Spleen (tissue), 11 donors: ENCODE measurements around the gene FRMD4A. TPM values are rescaled to one million over a fixed set of nuclear protein-coding genes. Genes with fewer than 3 reads are reported as not detected.
A peak's percentile ranks its signal among the peaks of the same experiment; 100 is the strongest.

Experiments
- DNase-seq: peaks from one replicate; pipeline ENCODE4 v3.0.0-alpha.2; 2020
- H3K27ac ChIP-seq, 8 donors: fragments of 200-600 bp; sonication (generic) in 7 of 8; 1 replicate in 4 of 8; 2 replicates in 4 of 8; pipeline versions ENCODE4 v1.5.0 to v1.8.0; 2016 to 2021; ENCODE audit warnings: inconsistent platforms in 4 of 8, mild to moderate bottlenecking in 4 of 8, moderate library complexity in 1 of 8
- H3K27me3 ChIP-seq, 7 donors: fragments of 200-600 bp; sonication (generic) in 6 of 7; replicated peaks in 1 of 7; 1 replicate in 4 of 7; 2 replicates in 3 of 7; pipeline versions ENCODE4 v1.5.0 to v1.8.0; 2016 to 2021; ENCODE audit warnings: inconsistent platforms in 3 of 7, mild to moderate bottlenecking in 1 of 7
- H3K36me3 ChIP-seq, 6 donors: fragments of 200-600 bp; sonication (generic) in 5 of 6; 1 replicate in 4 of 6; 2 replicates in 2 of 6; pipeline versions ENCODE4 v1.5.0 to v1.8.0; 2016 to 2021; ENCODE audit warnings: inconsistent platforms in 2 of 6
- H3K4me1 ChIP-seq, 6 donors: fragments of 200-600 bp; sonication (generic) in 5 of 6; 1 replicate in 3 of 6; 2 replicates in 3 of 6; pipeline versions ENCODE4 v1.5.0 to v1.8.0; 2016 to 2021; ENCODE audit warnings: inconsistent platforms in 3 of 6
- H3K4me3 ChIP-seq, 8 donors: fragments of 200-600 bp; sonication (generic) in 7 of 8; 1 replicate in 4 of 8; 2 replicates in 4 of 8; pipeline versions ENCODE4 v1.5.0 to v1.8.0; 2016 to 2021; ENCODE audit warnings: inconsistent platforms in 4 of 8, mild to moderate bottlenecking in 4 of 8, moderate library complexity in 2 of 8
- H3K9me3 ChIP-seq, 8 donors: fragments of 200-600 bp; sonication (generic) in 7 of 8; 1 replicate in 4 of 8; 2 replicates in 4 of 8; pipeline versions ENCODE4 v1.5.0 to v1.8.0; 2016 to 2021; ENCODE audit warnings: inconsistent platforms in 4 of 8
- CTCF ChIP-seq, 11 experiments: fragments of 200-600 bp in 7 of 11; fragments of 450-650 bp in 4 of 11; sonication (generic) in 4 of 11; IDR thresholded peaks in 8 of 11; conservative IDR thresholded peaks in 3 of 11; 1 replicate in 7 of 11; 2 replicates in 4 of 11; pipeline versions ENCODE4 v1.4.0 to v1.8.0; 2016 to 2021; ENCODE audit warnings: antibody characterized with exemption in 11 of 11, inconsistent platforms in 4 of 11, mild to moderate bottlenecking in 1 of 11
- POLR2A ChIP-seq, 3 donors: fragments of 450-650 bp; IDR thresholded peaks; one replicate each; pipeline ENCODE4 v1.5.1; 2017; ENCODE audit warnings: antibody characterized with exemption in 3 of 3, mild to moderate bottlenecking in 1 of 3
- POLR2AphosphoS5 ChIP-seq, 3 donors: sonication (generic); formaldehyde crosslinking; IDR thresholded peaks; one replicate each; pipeline ENCODE4 v1.5.1; 2017; ENCODE audit warnings: antibody characterized with exemption in 3 of 3
- WGBS, 5 donors: extraction: QIAGEN DNeasy Blood & Tissue Kit in 3 of 5; methylation state at CpG; one replicate each; pipeline versions ENCODE4 v1.1.5 to v1.1.7; 2013 to 2018; 5-methylcytosine and 5-hydroxymethylcytosine counted together
- intact Hi-C: fragments of 100-400 bp; cut with DNase I; formaldehyde crosslinking; loops from one replicate; pipeline ENCODE4 v1.15.0; 2023; ENCODE audit warnings: low total_unique reads
- polyA plus RNA-seq, 3 donors: library from polyadenylated mRNA; stranded (reverse); fragments of 200-250 nt; gene quantifications; one replicate each; pipeline ENCODE4 v1.2.1, GENCODE V29; 2013
- total RNA-seq, 7 donors: library from RNA; depleted of rRNA in 3 of 7; stranded (reverse); fragments of >200 nt in 3 of 7; fragmentation: NEBNext Ultra II Directional in 4 of 7; extraction: Animal tissue kit (Norgen Biotek cat#: 25700) in 4 of 7; gene quantifications; one replicate each; pipeline versions ENCODE4 v1.1.0 to v1.2.1, GENCODE V29; 2016 to 2021
- donor health status: healthy with polysubstance abuse.
- donor health status: DM: no; HTN: no; CAD: no; lungs with moderate emphysema.
- donor health status: DM: no; HTN: no; CAD: no.
- donor health status: Bipolar disorder and iron deficiency.
- donor health status: healthy.
- donor health status: DM: no; HTN: no; CAD: no.
- donor health status: DM: yes; HTN: yes; CAD: no.

The FRMD4A gene
- total and polyA plus RNA-seq, 10 donors: 9.2 to 141 (median 80.5) TPM

- no peak for DNase-seq
- H3K27me3 ChIP-seq: no peaks in the 10 kb centered on the region
- TF ChIP-seq CTCF (IDR thresholded peaks at IDR 0.05 in 8 of 11, conservative IDR thresholded peaks at IDR 0.05 in 3 of 11) (no peak), POLR2AphosphoS5 (IDR thresholded peaks at IDR 0.05) (no peak), POLR2A (IDR thresholded peaks at IDR 0.05) (no peak)
- intact Hi-C loops: no loop called here
- no peaks in the 10 kb centered on the region for H3K4me1 ChIP-seq
- no peak overlapping the region for H3K27ac ChIP-seq
- WGBS, 5 donors: 62 to 76% (median 73%) methylated on average over 5 of the region's 5 CpGs
- H3K4me3 ChIP-seq: no peak overlapping the region
- H3K9me3 ChIP-seq: no peaks in the 10 kb centered on the region
- peaks cover 0 to 100% (median 56%) of the 10 kb centered on the region in 6 donors for H3K36me3 ChIP-seq
Measured at GRCh38 chr10:13649844-13650520, 680.7 kb downstream of the FRMD4A start.

DNA sequence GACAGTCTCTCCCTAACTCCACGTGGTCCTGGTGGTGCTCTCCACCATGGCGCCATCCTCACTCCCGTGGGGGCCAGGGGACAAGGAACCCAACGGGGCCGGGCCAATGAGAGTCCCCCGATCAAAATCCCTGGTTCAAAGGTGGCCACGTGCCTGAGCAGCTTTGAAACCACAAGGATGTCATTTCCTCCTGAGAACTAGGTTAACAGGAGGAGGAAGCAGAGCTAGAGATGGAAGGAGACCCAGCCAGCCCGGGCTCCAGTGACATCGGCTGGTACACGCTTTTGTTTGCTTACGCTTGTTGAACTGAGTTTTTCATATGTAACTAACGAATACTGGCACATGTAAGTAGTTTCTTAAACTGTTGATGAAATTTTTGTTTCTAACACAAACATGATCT is 682.3 kb downstream of the FRMD4A start:
- intact Hi-C loops: no loop called here
- WGBS, 5 donors: 85 to 90% (median 88%) methylated on average over 12 of the region's 12 CpGs
- H3K4me1 ChIP-seq: no peaks in the 10 kb centered on the region
- H3K27me3 ChIP-seq: no peaks in the 10 kb centered on the region
- H3K4me3 ChIP-seq: no peak overlapping the region
- peak overlapping the region in 1 of 8 donors; percentile 21 for H3K27ac ChIP-seq
- H3K36me3 ChIP-seq: peaks cover 0 to 100% (median 60%) of the 10 kb centered on the region in 6 donors
- TF ChIP-seq POLR2A (IDR thresholded peaks at IDR 0.05) (no peak), POLR2AphosphoS5 (IDR thresholded peaks at IDR 0.05) (peak in 1 of 3 donors; percentile 14)
- no peak for DNase-seq
- no peaks in the 10 kb centered on the region for H3K9me3 ChIP-seq

DNA sequence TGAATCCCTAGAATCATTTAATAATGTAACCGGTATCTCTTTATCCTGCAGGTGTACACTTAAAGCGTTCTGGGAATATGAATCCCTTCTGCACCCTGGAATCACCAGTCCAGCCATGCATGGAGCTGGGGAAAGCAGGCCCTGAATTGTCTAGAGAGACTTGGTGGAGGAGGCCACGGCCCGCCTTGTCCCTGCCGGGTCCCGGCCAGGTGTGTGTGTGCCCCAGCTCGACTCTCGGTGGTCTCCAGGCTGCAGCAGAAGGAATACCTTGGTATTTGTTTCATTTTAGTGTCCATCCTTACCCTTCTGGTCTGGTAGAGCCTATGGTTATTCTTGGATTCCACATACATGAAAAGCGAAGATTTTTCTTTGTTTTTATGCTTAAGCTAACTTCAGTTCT is 685.9 kb downstream of the FRMD4A start:
- intact Hi-C loops: no loop called here
- TF ChIP-seq POLR2AphosphoS5 (IDR thresholded peaks at IDR 0.05) (peak; percentile 22 to 55 (median 27)), POLR2A (IDR thresholded peaks at IDR 0.05) (no peak), CTCF (IDR thresholded peaks at IDR 0.05 in 8 of 11, conservative IDR thresholded peaks at IDR 0.05 in 3 of 11) (no peak)
- no peak for DNase-seq
- Histone ChIP-seq H3K4me1 (no peaks in the 10 kb centered on the region), H3K27me3 (no peaks in the 10 kb centered on the region), H3K36me3 (peaks cover 0 to 100% (median 66%) of the 10 kb centered on the region in 6 donors), H3K4me3 (no peak overlapping the region), H3K27ac (no peak overlapping the region), H3K9me3 (peaks cover 0 to 30% (median 23%) of the 10 kb centered on the region in 8 donors)
- 95 to 99% (median 98%) methylated on average over 9 of the region's 9 CpGs for WGBS, 5 donors

GRCh38 chr10:13643016-13643415 is 687.7 kb downstream of the FRMD4A start:
- TF ChIP-seq CTCF (IDR thresholded peaks at IDR 0.05 in 8 of 11, conservative IDR thresholded peaks at IDR 0.05 in 3 of 11): no peak
- no peak for TF ChIP-seq POLR2A (IDR thresholded peaks at IDR 0.05)
- no peak for TF ChIP-seq POLR2AphosphoS5 (IDR thresholded peaks at IDR 0.05)
- no peaks in the 10 kb centered on the region for H3K27me3 ChIP-seq
- H3K4me1 ChIP-seq: no peaks in the 10 kb centered on the region
- H3K4me3 ChIP-seq: no peak overlapping the region
- no peak overlapping the region for H3K27ac ChIP-seq
- H3K36me3 ChIP-seq: peaks cover 0 to 100% (median 72%) of the 10 kb centered on the region in 6 donors
- no peak for DNase-seq
- H3K9me3 ChIP-seq: peaks cover 0 to 30% (median 23%) of the 10 kb centered on the region in 8 donors
- 81 to 97% (median 91%) methylated on average over 7 of the region's 7 CpGs for WGBS, 5 donors
- intact Hi-C loops: no loop called here
